Measurements from ENCODE around the gene LETM1.

GRCh38 chr4:1873291-1873690, 17.3 kb upstream of the LETM1 start:
- TF ChIP-seq TAF1 (IDR thresholded peaks at IDR 0.05; ENCODE audit: borderline replicate concordance, insufficient read depth, low read length), result no peak
- no peak for TF ChIP-seq REST (IDR thresholded peaks at IDR 0.05; ENCODE audit: insufficient read depth in 1 of 2, low read depth in 2 of 2, low read length in 2 of 2)
- TF ChIP-seq POLR2AphosphoS5 (IDR thresholded peaks at IDR 0.05; ENCODE audit: low read depth, low read length), result no peak

All from PFSK-1 (cell line).